HL-60 (cell line): ENCODE data around the gene ZBED4.

ENCODE experiments used
- DNase-seq, 2 experiments: peaks; one replicate each; pipeline ENCODE4 v3.0.0-alpha.2; 2010 to 2020; ENCODE audit warnings: low read depth in 1 of 2, low spot score in 1 of 2
- H3K27ac ChIP-seq: fragments of 250-450 bp; sonication (Bioruptor Pico); replicated peaks from 2 replicates; pipeline ENCODE4 v1.5.1; 2020; ENCODE audit warnings: mild to moderate bottlenecking, moderate library complexity
- H3K27me3 ChIP-seq: fragments of 250-450 bp; sonication (Bioruptor Pico); 2 replicates; pipeline ENCODE4 v1.5.1; 2021; ENCODE audit warnings: mild to moderate bottlenecking, moderate library complexity; ENCODE audit not compliant: insufficient read depth, poor library complexity, severe bottlenecking
- H3K4me3 ChIP-seq: replicated peaks from 2 replicates; pipeline ENCODE4 v1.5.1; 2011; ENCODE audit warnings: mild to moderate bottlenecking, control low read depth, low read length; ENCODE audit not compliant: insufficient read depth
- GABPA ChIP-seq: IDR thresholded peaks from 2 replicates; pipeline ENCODE4 v1.6.1; 2012; ENCODE audit warnings: low read depth
- POLR2AphosphoS5 ChIP-seq: IDR thresholded peaks from 2 replicates; pipeline ENCODE4 v1.6.1; 2012; ENCODE audit warnings: low read depth
- SPI1 ChIP-seq: IDR thresholded peaks from 2 replicates; pipeline ENCODE4 v1.6.1; 2012; ENCODE audit warnings: low read depth, mild to moderate bottlenecking, borderline replicate concordance
- TF ChIP-seq, protein P1 (sequence below): IDR thresholded peaks from 2 replicates; pipeline ENCODE4 v1.6.1; 2012; ENCODE audit warnings: low read depth; ENCODE audit not compliant: insufficient replicate concordance
- TF ChIP-seq, protein P2 (sequence below): IDR thresholded peaks from one replicate; pipeline ENCODE4 v1.5.1; 2011; ENCODE audit warnings: low read length, control low read depth, inconsistent platforms; ENCODE audit not compliant: insufficient read depth

Gene ZBED4

DNA sequence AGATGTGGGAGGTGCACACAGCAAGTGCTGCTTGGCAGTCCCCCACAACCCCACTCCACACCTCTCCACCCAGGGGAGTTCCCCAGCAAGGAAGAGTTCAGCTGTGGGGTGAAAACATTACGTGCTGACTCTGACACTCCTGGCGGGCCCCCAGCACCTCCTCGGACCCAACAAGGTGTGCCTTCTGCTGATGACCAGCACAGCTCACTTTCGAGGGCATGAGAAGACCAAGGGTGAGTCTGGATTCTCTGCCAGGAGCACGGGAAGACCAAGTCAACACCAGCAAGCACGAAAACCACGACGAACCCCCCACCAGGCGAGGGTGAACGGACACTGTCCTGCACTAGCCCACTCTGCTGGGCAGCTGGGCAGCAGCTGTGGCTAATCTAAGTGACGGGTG is 63.2 kb downstream of the ZBED4 start:
- no peak for DNase-seq
- Histone ChIP-seq H3K27ac (no peak overlapping the region), H3K27me3 (no peaks in the 10 kb centered on the region), H3K4me3 (no peak overlapping the region)
- no peak for TF ChIP-seq GABPA
- TF ChIP-seq, protein P1, sequence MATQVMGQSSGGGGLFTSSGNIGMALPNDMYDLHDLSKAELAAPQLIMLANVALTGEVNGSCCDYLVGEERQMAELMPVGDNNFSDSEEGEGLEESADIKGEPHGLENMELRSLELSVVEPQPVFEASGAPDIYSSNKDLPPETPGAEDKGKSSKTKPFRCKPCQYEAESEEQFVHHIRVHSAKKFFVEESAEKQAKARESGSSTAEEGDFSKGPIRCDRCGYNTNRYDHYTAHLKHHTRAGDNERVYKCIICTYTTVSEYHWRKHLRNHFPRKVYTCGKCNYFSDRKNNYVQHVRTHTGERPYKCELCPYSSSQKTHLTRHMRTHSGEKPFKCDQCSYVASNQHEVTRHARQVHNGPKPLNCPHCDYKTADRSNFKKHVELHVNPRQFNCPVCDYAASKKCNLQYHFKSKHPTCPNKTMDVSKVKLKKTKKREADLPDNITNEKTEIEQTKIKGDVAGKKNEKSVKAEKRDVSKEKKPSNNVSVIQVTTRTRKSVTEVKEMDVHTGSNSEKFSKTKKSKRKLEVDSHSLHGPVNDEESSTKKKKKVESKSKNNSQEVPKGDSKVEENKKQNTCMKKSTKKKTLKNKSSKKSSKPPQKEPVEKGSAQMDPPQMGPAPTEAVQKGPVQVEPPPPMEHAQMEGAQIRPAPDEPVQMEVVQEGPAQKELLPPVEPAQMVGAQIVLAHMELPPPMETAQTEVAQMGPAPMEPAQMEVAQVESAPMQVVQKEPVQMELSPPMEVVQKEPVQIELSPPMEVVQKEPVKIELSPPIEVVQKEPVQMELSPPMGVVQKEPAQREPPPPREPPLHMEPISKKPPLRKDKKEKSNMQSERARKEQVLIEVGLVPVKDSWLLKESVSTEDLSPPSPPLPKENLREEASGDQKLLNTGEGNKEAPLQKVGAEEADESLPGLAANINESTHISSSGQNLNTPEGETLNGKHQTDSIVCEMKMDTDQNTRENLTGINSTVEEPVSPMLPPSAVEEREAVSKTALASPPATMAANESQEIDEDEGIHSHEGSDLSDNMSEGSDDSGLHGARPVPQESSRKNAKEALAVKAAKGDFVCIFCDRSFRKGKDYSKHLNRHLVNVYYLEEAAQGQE: no peak
- no peak for TF ChIP-seq SPI1
- no peak for TF ChIP-seq POLR2AphosphoS5
- TF ChIP-seq, protein P2, sequence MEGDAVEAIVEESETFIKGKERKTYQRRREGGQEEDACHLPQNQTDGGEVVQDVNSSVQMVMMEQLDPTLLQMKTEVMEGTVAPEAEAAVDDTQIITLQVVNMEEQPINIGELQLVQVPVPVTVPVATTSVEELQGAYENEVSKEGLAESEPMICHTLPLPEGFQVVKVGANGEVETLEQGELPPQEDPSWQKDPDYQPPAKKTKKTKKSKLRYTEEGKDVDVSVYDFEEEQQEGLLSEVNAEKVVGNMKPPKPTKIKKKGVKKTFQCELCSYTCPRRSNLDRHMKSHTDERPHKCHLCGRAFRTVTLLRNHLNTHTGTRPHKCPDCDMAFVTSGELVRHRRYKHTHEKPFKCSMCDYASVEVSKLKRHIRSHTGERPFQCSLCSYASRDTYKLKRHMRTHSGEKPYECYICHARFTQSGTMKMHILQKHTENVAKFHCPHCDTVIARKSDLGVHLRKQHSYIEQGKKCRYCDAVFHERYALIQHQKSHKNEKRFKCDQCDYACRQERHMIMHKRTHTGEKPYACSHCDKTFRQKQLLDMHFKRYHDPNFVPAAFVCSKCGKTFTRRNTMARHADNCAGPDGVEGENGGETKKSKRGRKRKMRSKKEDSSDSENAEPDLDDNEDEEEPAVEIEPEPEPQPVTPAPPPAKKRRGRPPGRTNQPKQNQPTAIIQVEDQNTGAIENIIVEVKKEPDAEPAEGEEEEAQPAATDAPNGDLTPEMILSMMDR: no peak

DNA sequence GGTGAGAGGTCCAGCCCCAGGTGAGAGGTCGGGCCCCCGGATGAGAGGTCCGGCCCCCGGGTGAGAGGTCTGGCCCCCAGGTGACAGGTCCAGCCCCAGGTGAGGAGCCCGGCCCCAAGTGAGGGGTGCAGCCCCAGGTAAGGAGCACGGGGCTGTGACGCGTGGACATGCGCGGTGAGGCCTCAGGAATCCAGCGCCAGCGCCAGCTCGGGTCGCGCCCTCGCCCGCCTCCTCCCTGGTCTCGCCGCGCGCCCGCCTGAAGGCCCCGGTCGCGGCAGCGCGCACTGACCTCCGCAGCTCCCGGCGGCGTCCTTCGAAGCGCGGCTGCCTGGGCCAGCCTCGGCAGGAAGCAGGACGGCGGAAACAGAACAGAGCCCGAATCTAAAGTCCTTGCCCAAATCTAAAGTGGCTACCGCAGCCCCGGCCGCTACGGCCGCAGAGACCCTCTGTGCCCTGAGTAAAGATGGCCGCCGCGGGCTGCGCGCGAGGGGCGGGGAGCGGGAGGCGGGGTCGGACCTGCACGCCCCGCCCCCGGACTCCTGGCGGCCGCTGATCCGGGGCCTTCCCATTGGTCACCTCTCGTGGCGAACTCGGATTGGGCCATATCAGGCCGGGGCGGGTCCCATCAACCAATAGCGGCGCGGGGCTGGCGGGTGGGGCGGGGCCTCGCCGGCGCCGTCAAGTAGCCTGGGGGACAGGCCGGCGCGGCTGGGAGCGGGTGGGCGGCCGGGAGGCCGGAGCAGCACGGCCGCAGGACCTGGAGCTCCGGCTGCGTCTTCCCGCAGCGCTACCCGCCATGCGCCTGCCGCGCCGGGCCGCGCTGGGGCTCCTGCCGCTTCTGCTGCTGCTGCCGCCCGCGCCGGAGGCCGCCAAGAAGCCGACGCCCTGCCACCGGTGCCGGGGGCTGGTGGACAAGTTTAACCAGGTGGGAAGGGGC is 64.6 kb downstream of the ZBED4 start, which contains the start of the genes ALG12 and CRELD2:
TSS of gene ALG12 (minus strand) at position 465 of the 937 bp plus-strand sequence. CDS start 4,673 bp downstream, outside the sequence.
TSS of gene CRELD2 (plus strand) at position 661 of the 937 bp plus-strand sequence. CDS start at position 797, 136 bp downstream.
- Histone ChIP-seq H3K27me3 (no peaks in the 10 kb centered on the region), H3K4me3 (peak within 1 kb of the TSS; percentile 91), H3K27ac (peak within 1 kb of the TSS; percentile 75)
- TF ChIP-seq, protein P2: no peak
- TF ChIP-seq POLR2AphosphoS5: peak; percentile 28; the same call in 1 of the 2 replicates
- DNase-seq: peak; percentile 91 to 97

GRCh38 chr22:49918911-49919881 is 65.6 kb downstream of the ZBED4 start:
- TF ChIP-seq SPI1 (no peak), POLR2AphosphoS5 (no peak), GABPA (no peak)
- TF ChIP-seq, protein P1: no peak
- TF ChIP-seq, protein P2: no peak
- H3K27me3 ChIP-seq: no peaks in the 10 kb centered on the region
- peak overlapping the region; percentile 51 for H3K27ac ChIP-seq
- peak overlapping the region; percentile 74 for H3K4me3 ChIP-seq
- DNase-seq: no peak
